HG02981 (cell line): ENCODE results near the gene TMEM72.

Source experiments
- ATAC-seq: cut with Tn5 transposase; IDR thresholded peaks from one replicate; pipeline ENCODE4 v1.9.1; 2021; ENCODE audit warnings: mild to moderate bottlenecking, moderate library complexity; ENCODE audit not compliant: unreplicated experiment

The TMEM72 gene

DNA sequence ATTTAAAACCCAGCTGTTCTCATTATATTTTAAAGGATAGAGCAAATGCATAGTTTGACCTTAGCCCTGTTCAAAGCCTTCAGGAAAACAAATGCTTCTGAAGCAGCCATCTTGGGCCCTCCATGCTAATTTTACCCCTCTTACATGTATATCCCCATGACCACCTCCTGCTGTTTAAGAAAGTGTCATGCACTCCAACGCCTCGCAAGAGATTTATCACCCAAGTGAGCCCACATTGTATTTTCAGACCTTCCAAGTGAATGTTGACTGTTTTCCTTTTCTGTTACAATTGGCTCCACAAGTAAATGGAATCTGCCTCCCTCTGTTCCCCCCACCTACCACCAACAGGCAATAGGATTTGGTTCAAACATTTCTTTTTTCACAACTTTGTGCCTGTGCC, 5.3 kb downstream of the TMEM72 start:
- no peak for ATAC-seq

DNA sequence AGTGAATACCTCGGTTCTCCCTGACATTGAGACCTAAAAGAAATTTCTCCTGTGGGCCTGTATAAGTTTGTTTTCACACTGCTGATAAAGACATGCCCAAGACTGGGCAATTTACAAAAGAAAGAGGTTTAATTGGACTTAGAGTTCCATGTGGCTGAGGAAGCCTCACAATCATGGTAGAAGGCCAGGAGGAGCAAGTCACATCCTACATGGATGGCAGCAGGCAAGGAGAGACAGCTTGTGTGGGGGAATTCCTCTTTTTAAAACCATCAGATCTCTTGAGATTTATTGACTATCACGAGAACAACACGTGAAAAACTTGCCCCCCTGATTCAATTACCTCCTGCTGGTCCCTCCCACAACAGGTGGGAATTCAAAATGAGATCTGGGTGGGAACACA, 6.7 kb downstream of the TMEM72 start:
- ATAC-seq: no peak

DNA sequence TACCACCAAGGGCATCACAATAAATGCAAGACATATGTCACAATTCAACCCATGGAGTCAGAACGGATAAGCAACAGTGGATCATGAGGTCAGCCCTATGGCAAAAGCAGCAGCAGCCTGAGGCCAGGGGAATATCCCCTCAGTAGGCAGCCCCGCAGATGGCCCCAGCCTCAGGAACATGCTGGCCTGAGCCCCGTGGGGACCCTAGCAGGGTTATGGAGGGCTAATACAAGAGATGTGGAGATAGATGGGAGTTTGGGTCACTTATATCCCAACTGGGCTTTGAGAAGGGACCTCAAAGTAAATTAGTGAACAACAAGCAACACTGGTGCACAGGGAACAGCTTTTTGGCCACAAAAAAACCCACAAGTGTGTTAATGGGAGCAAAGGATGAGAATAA, 9.1 kb downstream of the TMEM72 start:
- ATAC-seq: no peak

DNA sequence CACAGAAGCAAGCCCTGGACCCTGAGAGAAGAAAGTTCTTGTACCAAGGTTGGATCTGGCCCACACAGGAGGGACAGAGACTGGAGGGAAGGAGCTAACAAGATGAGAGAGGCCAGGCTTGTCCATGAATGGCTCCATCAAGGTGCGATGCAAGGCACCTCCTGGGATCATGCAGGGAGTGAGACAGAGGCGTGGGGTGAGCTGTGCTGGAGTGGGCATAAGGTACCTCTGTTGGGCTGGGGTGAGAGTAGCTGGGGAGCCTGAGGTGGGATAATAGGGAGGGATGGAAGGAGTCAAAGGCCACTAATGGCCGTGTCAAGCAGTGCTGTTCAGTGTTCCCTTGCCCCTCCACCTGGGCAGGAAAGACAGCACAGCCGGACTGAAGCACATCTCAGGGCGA, 9.9 kb downstream of the TMEM72 start:
- ATAC-seq: no peak

DNA sequence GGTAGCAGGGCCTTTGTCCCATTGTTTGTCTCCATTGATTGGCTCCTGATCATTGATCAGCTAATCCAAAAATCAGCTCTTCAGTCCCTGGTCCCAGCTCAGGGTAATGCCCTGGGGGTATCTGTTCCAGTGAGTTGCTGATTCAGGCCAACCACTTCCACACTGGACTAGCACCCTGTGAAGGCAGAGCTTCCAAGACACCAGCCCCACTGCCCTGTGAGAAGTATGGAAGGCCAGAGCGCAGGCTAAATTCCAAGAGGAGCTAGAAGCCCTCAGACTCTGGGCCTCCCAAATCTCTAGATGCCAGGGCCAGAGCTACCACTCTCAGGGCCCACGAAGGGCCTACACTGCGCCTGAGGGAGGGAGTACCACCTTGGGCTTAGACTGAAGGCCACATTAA, 10.4 kb downstream of the TMEM72 start:
- ATAC-seq: no peak

DNA sequence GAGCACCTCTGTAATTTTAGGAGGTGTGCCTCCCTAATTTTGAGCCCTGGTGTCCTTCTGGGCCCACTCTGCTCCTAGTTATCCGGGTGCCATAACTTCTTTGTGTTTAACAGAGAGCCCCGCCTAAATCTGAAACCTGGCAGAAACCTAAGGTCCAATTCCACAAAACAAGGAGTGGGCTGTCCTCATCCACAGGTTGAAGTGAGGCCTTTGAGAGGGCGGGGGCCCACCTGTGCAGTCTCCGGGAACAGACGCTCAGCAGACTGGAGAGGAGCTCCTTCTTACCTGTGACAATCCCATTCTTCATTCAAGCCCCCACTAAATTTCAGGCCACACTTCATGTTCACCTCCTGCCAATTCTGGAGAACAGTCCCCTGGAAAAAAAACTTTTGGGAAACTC, 10.9 kb downstream of the TMEM72 start:
- ATAC-seq: no peak

DNA sequence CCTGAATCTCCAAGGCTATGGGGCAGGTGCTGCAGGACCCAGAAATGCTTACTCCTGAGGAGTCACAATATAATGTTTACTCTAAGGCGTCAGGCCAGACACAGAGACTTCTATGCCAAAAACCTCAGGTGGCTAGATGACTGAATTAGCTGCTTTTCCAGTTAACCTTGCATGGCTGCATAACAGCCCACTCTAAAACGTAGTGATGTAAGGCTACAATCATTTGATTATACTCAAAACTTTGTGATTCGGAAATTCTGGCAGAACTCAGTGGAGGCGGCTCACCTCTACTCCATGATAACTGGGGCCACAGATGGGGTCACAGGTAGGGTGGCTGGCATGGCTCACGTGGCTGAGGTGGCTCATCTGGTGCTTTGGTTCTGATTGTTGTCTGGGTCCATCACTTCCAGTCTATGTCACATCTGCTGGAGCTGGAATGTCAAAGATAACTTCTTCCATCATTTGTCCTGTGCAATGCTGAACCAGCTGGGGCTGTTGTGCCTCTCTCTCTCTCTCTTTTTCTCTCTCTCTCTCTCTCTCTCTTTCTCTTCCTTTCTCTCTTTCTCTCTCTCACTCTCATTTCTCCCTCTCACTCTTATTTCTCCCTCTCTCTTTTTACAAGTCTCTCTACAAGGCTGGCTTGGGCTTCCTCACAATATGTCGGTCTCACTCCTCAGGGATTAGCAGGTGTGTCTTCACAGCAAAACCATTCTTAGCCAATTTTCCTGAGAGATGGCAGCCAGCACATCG, 11.8 kb downstream of the TMEM72 start:
- no peak for ATAC-seq

DNA sequence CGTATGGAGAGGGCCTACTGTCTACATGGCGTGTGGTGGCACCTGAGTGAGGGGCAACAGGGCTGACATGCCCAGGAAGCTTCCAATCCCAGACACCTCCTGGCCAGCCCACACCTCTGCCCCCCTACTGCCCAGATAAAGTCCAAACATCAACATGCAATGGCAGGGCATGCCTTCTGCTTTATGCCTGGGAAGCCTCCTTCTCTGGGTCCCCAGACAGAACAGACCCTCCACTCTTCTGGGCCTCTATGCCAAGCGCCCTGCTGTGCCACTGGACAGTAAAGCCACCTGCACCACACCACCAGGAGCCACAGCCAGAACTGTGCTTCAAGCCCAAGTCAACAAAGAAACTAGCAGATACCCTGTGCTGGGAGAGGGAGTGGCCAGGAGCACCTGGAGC, 12.5 kb downstream of the TMEM72 start:
- ATAC-seq: no peak

DNA sequence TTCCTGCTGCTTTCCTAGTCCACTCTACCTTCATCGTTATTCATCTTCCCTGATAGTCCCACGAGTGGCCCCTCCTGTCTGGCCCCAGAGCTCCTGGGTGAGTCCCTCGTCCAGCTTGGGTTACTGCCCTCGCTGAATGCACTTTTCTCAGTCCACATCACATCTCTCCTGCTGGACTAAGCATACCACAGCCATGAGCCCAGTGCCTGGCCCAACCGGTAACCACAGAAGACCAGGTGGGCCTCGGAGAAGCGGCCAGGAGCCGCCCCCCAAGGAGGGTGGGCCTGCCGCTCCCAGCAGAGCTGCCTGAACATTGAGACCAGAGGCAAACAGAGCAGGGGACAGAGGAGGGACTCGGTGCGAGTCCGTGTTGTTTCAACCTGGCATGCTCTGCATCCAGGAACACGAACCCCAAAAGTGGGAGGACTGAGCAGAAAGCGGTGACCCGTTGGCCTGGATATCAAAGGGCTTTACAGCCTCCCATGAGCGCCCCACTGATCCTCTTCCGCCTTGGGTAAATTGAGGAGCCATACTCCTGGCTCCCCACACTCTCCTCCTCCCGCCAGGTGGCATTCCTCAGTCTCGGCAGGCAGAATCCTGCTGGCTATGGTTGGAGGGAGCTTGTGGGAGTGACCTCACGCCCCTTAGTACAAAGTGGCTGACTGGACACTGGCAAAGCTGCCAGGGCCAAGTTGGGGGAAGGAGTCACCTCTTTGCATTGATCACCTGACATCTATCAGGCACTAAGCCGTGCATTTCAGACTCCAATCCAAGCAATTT, 13.3 kb downstream of the TMEM72 start:
- no peak for ATAC-seq

DNA sequence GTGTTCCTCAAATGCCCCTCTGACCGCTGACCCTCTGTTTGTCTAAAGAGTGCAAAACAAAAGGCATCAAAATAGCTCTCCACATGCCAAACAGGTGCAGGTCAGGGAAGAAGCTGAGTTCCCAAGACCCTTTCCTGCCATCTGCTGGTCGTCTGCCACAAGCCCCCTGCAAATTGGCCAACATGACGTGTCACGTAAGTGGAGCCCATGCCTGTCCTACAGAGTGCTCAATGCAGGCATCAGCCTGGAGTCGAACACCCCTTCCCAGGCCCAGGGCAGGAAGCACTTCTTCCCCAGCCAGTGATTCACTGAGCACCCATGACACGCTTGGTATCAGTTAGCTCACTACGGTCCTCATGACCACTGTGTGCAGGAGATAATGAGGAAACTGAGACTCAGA, 14.1 kb downstream of the TMEM72 start:
- no peak for ATAC-seq

DNA sequence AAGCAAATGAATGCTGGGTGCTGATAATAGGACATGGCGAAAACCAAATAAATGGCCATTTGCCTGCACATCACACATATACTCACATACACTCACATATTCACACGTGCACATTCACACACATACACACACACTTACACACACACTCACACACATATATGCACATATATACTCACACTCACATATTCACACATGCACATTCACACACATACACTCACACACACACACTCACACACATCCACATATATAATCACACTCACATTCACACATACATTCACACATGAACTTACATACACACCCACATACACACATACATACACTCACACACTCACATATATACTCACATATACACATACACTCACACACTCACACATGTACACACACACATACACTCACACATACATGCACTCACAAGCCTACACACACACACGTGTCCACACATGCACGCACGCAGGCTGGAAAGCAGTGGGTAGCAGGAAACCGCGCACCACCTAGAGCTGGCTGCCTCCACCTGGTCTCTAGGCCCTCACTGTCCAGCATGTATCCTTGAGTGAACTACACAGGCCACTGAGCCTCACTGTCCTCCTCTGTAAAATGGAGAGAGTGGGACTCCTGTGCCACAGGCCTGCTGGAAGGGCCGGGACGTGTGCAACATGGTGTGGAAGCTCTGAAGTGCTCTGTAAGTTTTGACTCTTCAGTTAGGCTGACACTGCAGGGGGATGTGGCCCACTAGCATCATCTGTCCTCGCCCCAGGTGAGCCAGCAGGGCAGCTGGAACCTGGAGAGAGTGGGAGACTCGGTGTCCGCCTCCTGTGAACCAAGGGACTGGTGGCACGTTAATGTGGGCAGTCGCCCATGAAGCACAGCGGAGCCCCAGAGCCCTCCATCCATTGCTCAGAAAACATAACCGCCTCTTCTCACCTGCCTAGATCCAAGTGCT, 14.9 kb downstream of the TMEM72 start:
- ATAC-seq: no peak

DNA sequence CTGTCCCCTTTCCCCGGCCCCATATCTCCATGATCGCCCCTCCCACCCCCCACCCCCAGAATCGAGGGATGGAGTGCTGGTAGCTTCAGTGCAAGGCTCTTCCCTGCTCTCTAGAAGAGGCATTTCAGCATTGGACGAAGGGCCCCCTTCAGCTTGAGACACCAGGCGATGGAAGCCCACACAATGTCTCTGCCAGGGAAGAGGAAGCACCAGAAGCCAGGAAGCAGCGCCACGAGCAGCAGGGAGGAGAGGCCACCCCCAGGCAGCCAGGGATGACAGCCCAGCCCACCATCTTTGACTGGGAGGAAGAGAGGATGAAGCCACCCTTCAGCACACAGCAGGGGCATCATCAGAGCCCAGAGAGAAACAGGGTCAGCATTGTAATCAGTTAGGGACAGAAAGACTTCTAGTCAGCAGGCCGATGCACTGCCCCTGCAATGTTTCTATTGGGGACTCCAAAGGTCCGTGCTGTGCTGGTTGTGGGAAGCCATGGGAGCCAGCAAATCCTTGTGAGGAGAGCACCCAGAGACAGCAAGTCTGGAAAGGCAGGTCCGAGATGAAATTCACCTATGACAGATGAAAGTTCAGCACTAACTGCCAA, 15.7 kb downstream of the TMEM72 start:
- no peak for ATAC-seq

DNA sequence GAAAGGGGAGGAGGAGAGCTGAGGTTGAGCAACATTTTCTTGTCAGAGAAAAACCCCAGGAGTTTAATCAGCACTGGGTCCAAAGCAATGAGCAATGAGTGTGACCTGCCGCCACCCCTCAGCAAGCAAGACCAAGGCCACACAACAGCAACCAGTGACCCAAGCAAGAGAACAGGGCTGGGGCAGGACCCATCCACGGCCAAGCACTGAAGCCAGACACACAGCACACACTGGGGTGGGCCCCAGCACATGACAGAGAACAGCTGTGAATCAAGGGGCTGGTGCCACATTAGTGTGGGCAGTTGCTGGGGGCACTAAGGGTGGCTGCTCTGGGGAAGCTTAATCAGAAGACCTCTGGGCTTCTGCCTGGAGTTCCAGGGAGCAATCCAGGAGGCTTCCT, 16.2 kb downstream of the TMEM72 start:
- ATAC-seq: no peak

DNA sequence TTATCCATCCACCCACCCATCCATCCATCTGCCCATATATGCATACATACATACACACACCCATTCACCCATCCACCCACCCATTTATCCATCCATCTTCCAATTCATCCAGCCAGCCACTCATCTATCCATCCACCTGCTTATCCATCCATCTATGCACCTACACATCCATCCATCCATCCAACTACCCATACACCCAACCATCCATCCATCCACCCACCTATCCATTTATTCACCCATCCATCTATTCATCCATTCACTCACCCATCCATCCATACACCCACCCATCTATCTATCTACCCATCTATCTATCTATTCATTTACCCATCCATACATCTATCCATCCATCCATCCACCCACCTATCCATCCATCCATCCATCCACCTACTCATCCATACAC, 17.3 kb downstream of the TMEM72 start:
- no peak for ATAC-seq

DNA sequence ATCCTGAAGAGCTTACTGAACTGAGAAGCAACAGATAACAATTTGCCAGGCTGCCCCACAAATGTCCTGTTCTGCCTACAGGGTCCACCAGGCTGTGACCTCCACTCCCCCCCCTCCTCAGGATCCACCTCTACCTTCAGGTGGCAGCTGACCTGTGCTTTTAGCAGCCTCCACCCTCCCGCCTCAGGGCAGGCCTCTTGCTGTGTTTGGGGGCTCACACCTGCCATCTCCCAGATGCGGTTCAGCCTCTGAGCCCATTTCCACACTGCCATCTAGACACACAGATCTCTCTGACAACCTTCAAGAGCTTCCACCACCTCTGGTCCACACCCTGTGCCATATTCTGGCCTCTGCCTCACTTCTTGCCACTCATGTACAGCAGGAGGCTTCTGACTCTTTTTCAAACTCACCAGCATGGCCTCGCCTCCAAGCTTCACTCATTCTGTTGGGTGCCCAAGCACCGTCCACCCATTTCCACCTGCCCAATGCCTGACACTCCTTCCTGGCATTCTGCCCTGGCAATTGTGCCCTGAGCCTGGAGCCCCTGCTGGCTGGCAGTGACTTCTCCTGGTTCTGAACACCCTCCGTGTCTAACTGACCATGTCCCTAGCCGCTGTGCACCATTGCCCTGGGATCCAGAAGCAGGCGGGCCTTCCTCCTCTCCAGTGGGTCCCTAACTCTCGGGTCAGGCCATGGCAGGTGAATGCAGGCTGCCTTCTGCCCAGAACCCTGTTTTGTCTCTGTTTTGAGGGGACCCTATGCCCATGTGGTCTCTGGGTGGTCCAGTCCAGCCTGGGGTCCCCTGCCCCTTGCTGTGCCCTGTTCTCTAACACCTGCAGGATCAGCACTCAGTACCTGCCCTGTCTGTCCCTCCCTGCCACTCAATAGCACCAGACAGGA, 18.5 kb downstream of the TMEM72 start:
- ATAC-seq: no peak

DNA sequence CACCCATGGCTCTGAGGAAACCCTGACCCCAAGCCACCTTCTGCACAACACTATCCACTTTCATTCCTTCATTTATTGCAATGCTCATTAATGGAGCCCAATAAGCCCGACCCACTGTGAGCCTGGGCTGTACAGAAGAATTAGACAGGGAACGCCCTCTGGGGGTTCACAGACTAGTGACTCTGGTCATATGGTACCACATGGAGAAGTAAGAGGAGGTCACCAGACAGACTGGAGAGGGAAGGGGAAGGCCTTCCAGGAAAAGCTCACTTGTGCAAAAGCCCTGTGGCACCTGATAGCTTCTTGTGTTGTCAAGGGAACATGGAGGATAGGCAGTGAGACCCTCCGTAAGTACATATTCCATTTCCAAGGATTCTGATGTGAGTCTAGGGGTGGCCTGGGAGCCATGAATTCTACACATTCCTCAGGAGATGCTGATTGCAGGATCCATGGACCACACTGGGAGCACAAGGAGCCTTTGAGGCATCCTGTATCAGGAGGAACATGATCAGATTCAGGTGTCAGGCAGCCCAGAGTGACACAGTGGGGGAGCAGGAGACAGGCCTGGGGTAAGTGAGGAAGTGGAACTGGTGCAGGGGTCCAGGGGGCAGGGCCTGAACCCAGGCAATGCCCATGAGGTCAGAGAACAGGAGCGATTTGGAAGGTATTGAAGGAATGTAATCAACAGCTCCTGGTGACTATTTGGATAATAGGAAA, 19.9 kb downstream of the TMEM72 start:
- no peak for ATAC-seq

DNA sequence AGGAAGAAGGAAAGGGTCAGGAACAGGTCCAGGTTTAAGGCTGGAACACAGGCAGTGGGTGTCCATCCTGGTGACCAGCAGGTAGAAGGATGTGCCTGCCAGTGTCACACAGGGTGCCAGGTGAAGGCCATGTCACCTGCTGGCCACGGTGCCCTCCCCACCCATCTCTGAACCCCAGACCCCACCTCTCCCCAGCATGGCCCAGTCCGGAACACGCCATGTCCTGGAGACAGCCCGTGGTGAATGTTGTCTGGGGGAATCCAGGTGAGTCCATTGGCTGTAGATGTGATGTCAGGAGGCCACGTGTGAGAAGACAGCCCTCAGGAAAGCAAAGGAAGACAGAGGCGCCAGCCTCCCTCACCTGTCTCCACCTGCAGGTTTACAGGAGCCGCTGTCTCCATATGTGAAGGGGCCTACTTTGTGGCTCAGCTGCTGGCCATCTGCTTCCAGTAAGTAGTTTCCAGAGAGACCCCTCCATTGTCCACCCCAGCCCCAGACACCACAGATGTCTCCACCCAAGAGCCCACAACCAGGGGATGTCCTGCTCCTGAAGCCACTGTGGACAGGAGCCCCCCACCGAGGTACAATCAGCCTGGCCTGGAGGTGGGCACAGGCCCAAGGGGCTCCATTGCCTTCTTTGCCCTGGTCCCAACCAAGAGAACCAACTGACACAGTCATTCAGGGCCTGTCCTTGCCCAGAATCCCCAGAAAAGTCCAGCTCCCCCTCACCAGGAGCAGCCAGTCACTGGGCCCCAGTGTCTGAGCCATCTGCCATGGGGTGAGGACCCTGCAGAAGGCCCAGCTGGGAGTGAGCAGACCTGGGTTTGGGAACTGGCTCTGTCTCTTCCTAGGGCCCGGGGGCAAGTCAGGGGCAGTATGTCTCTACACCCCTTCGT, 20.7 kb downstream of the TMEM72 start:
- no peak for ATAC-seq
